HCT116 (cell line): ENCODE measurements around the gene CACNA1C. TPM values are rescaled to one million over a fixed set of nuclear protein-coding genes. Genes with fewer than 3 reads are reported as not detected.

ENCODE experiments used
- ATAC-seq: fragments of 200-7000 bp; cut with Tn5 transposase; 2 replicates; pipeline ENCODE4 v1.9.1; 2020; ENCODE audit warnings: mild to moderate bottlenecking, moderate library complexity
- BruUV-seq: library from RNA; stranded (reverse); fragments of 400-500 nt; replicated peaks from 2 replicates; lab custom pipeline; 2021; lab: Mats Ljungman, UMichigan
- CTCF ChIA-PET: fragments of 300-600 bp; sonication (Branson Sonifier 250); formaldehyde crosslinking; loops from one replicate; lab custom pipeline; 2021; ENCODE audit warnings: antibody characterized with exemption; lab: Charles Lee
- POLR2A ChIA-PET: fragments of 300-600, 350-600 bp; sonication (Branson Sonifier 250); formaldehyde crosslinking; loops from one replicate; lab custom pipeline; 2021; ENCODE audit warnings: antibody characterized with exemption; lab: Charles Lee
- RAD21 ChIA-PET, 2 experiments: fragments of 300-600 bp; sonication (Branson Sonifier 250); formaldehyde crosslinking; loops; one replicate each; lab custom pipeline; 2023; ENCODE audit warnings: low total read pairs in 2 of 2; ENCODE audit not compliant: uncharacterized antibody in 2 of 2, unreplicated experiment in 2 of 2, low non-redundant PET in 1 of 2; lab: Charles Lee
- DNase-seq: peaks from one replicate; pipeline ENCODE4 v3.0.0-alpha.2; 2010; ENCODE audit warnings: low read depth, low spot score
- H2AFZ ChIP-seq: fragments of 200-600 bp; shearing (Covaris generic), sonication (generic); 2 replicates; pipeline ENCODE4 v1.6.1; 2017; ENCODE audit warnings: low read depth, mixed run types, mixed read lengths, antibody characterized with exemption, low read length; ENCODE audit not compliant: poor library complexity, severe bottlenecking
- H3K27ac ChIP-seq: 2 replicates; pipeline ENCODE4 v1.5.1; 2012; ENCODE audit warnings: low read depth, low read length
- H3K27me3 ChIP-seq: fragments of 200-600 bp; sonication (generic); 2 replicates; pipeline ENCODE4 v1.6.1; 2016; ENCODE audit warnings: mixed run types, low read length, mixed read lengths; ENCODE audit not compliant: insufficient read depth
- H3K36me3 ChIP-seq, 2 experiments: fragments of 200-500 bp in 1 of 2; fragments of 200-600 bp in 1 of 2; sonication (Bioruptor generic) in 1 of 2; sonication (generic) in 1 of 2; 2 replicates each; pipeline versions ENCODE4 v1.5.1 to v1.6.1; 2014 to 2016; ENCODE audit warnings: low read length in 2 of 2, inconsistent platforms in 1 of 2, mixed read lengths in 1 of 2, mixed run types in 1 of 2; ENCODE audit not compliant: insufficient read depth in 2 of 2, control insufficient read depth in 1 of 2
- H3K4me1 ChIP-seq, 2 experiments: fragments of 200-600 bp in 1 of 2; sonication (generic) in 1 of 2; 2 replicates each; pipeline versions ENCODE4 v1.5.1 to v1.6.1; 2012 to 2017; ENCODE audit warnings: low read length in 2 of 2, inconsistent platforms in 1 of 2, mild to moderate bottlenecking in 1 of 2, mixed read lengths in 1 of 2, mixed run types in 1 of 2, moderate library complexity in 1 of 2; ENCODE audit not compliant: insufficient read depth in 2 of 2, control insufficient read depth in 1 of 2
- H3K4me2 ChIP-seq: fragments of 200-600 bp; sonication (generic); 2 replicates; pipeline ENCODE4 v1.6.1; 2017; ENCODE audit warnings: mixed run types, low read length, mixed read lengths
- H3K4me3 ChIP-seq, 2 experiments: fragments of 200-600 bp in 1 of 2; sonication (generic) in 1 of 2; replicated peaks in 1 of 2; 2 replicates each; pipeline ENCODE4 v1.5.1; 2011 to 2016; ENCODE audit warnings: low read length in 2 of 2, control low read depth in 1 of 2, low read depth in 1 of 2, mild to moderate bottlenecking in 1 of 2, mixed read lengths in 1 of 2, mixed run types in 1 of 2
- H3K79me2 ChIP-seq: fragments of 200-600 bp; sonication (generic); 2 replicates; pipeline ENCODE4 v1.6.1; 2017; ENCODE audit warnings: mild to moderate bottlenecking, mixed run types, low read length, moderate library complexity, mixed read lengths; ENCODE audit not compliant: insufficient read depth
- H3K9ac ChIP-seq: fragments of 200-600 bp; sonication (generic); 2 replicates; pipeline ENCODE4 v1.6.1; 2016; ENCODE audit warnings: low read length, mixed read lengths
- H3K9me2 ChIP-seq: fragments of 200-600 bp; sonication (generic), shearing (Covaris generic); 2 replicates; pipeline ENCODE4 v1.6.1; 2017; ENCODE audit warnings: mixed run types, mild to moderate bottlenecking, moderate library complexity; ENCODE audit not compliant: insufficient read depth
- H3K9me3 ChIP-seq, 2 experiments: fragments of 200-500 bp in 1 of 2; fragments of 200-600 bp in 1 of 2; sonication (Bioruptor generic) in 1 of 2; sonication (generic) in 1 of 2; 2 replicates each; pipeline ENCODE4 v1.6.1; 2014 to 2017; ENCODE audit warnings: low read length in 2 of 2, mixed read lengths in 2 of 2, inconsistent platforms in 1 of 2, low read depth in 1 of 2, mild to moderate bottlenecking in 1 of 2, mixed run types in 1 of 2, moderate library complexity in 1 of 2; ENCODE audit not compliant: control insufficient read depth in 1 of 2, insufficient read depth in 1 of 2
- H4K20me1 ChIP-seq: fragments of 200-600 bp; sonication (generic), shearing (Covaris generic); 2 replicates; pipeline ENCODE4 v1.6.1; 2017; ENCODE audit warnings: mixed run types, mild to moderate bottlenecking, moderate library complexity; ENCODE audit not compliant: insufficient read depth
- CBX3 ChIP-seq: IDR thresholded peaks from 2 replicates; pipeline ENCODE4 v1.6.1; 2012; ENCODE audit warnings: low read depth
- ELF1 ChIP-seq: IDR thresholded peaks from 2 replicates; pipeline ENCODE4 v1.6.1; 2012; ENCODE audit warnings: low read depth, borderline replicate concordance
- EZH2 ChIP-seq: fragments of 200-600 bp; sonication (generic); IDR thresholded peaks from 2 replicates; pipeline ENCODE4 v1.6.1; 2017; ENCODE audit warnings: antibody characterized with exemption, mixed run types
- EZH2phosphoT487 ChIP-seq: fragments of 200-600 bp; IDR thresholded peaks from 2 replicates; pipeline ENCODE4 v1.6.1; 2018; ENCODE audit warnings: antibody characterized with exemption, borderline replicate concordance
- FOSL1 ChIP-seq: IDR thresholded peaks from 2 replicates; pipeline ENCODE4 v1.6.1; 2012; ENCODE audit warnings: low read depth
- JUND ChIP-seq: IDR thresholded peaks from 2 replicates; pipeline ENCODE4 v1.6.1; 2012
- MAX ChIP-seq: IDR thresholded peaks from 2 replicates; pipeline ENCODE4 v1.6.1; 2012
- POLR2A ChIP-seq: IDR thresholded peaks from 2 replicates; pipeline ENCODE4 v1.7.0; 2011; ENCODE audit warnings: borderline replicate concordance; ENCODE audit not compliant: insufficient read depth, insufficient read length; ENCODE audit errors: extremely low read depth
- POLR2AphosphoS5 ChIP-seq: IDR thresholded peaks from 2 replicates; pipeline ENCODE4 v1.6.1; 2011; ENCODE audit warnings: mild to moderate bottlenecking, low read depth, low read length, moderate library complexity
- SIN3A ChIP-seq: IDR thresholded peaks from 2 replicates; pipeline ENCODE4 v1.6.1; 2012; ENCODE audit warnings: low read depth
- SRF ChIP-seq: IDR thresholded peaks from 2 replicates; pipeline ENCODE4 v1.6.1; 2012; ENCODE audit warnings: low read depth
- TCF7L2 ChIP-seq: IDR thresholded peaks from 2 replicates; pipeline ENCODE4 v1.7.0; 2011; ENCODE audit warnings: borderline replicate concordance, inconsistent platforms; ENCODE audit not compliant: insufficient read depth, insufficient read length; ENCODE audit errors: extremely low read depth
- ZBTB33 ChIP-seq: IDR thresholded peaks from 2 replicates; pipeline ENCODE4 v1.6.1; 2011; ENCODE audit warnings: mild to moderate bottlenecking, low read length, moderate library complexity; ENCODE audit not compliant: insufficient replicate concordance; ENCODE audit errors: extremely low read depth
- intact Hi-C: fragments of 100-400 bp; cut with micrococcal nuclease; formaldehyde crosslinking; loops from 2 replicates; pipeline ENCODE4 v1.10.0; 2022
- total RNA-seq: library from RNA; stranded (reverse); gene quantifications from one replicate; pipeline ENCODE4 v1.2.1, GENCODE V29; 2021; ENCODE audit not compliant: unreplicated experiment

The CACNA1C gene
- total RNA-seq, 1 experiment from 2014 or later = 0.05 TPM

- no peaks in the 10 kb centered on the region for H3K9me2 ChIP-seq
- CTCF ChIA-PET = no interaction called here
- no peak for DNase-seq
- no peaks in the 10 kb centered on the region for H3K36me3 ChIP-seq
- RAD21 ChIA-PET = no interaction called here
- H3K4me3 ChIP-seq = no peak overlapping the region
- no peak overlapping the region for H3K27ac ChIP-seq
- no peak for TF ChIP-seq FOSL1
- TF ChIP-seq ELF1 = no peak
- no peak for TF ChIP-seq JUND
- no peak for TF ChIP-seq EZH2
- no peak for TF ChIP-seq MAX
- TF ChIP-seq POLR2A = no peak
- TF ChIP-seq POLR2AphosphoS5 = no peak
- no peak for TF ChIP-seq EZH2phosphoT487
- no peak for TF ChIP-seq SRF
- TF ChIP-seq SIN3A = no peak
- no peak for TF ChIP-seq ZBTB33
- TF ChIP-seq TCF7L2 = no peak
- no peak for TF ChIP-seq CBX3
- H3K9me3 ChIP-seq = no peaks in the 10 kb centered on the region
- BruUV-seq = no TSS peak
- no peak overlapping the region for H3K4me2 ChIP-seq
- no peak overlapping the region for H3K9ac ChIP-seq
- H2AFZ ChIP-seq = no peak overlapping the region
- peaks cover 5% of the 10 kb centered on the region; the same call in 1 of the 2 replicates for H3K27me3 ChIP-seq
- no peaks in the 10 kb centered on the region for H3K79me2 ChIP-seq
- H3K4me1 ChIP-seq = no peaks in the 10 kb centered on the region
- H4K20me1 ChIP-seq = no peaks in the 10 kb centered on the region
- intact Hi-C loops = no loop called here
- POLR2A ChIA-PET = no interaction called here
- no peak for ATAC-seq
These were observed 326.1 kb downstream of the CACNA1C start for GRCh38 chr12:2378835-2379330.
